ENCODE data around the gene PPARA.

DNA sequence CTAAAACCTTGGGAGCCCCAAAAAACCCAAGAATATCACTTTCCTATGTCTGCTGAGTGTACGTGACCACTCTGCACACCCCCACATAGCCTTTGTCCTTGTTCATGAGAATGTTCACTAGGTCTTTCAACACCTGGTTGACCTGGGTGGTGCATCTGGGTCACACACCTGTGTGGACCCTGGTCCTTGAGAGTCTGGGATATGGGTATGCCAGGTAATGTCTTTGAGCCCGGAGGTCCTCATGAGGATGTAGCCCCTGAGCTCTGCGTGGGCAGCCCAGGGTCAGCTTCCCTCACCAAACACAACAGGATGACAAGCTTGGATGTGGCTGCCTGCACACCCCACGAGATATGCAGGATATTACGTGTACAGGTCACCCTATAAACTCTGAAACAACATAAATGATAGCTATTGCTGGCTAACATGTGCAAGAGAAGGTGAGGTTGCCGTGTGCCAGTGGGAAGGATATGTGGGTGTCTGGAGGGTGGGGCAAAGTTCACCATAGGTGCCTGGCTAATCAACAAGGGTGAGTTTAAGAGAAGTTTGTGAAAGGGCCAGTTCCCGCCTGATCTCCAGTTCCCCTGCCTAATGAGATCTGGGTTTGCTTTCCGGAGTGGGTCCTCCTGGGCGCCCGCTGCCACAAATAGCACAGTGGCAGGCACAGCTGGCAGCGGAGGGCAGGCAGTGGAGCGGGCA is 1.4 kb upstream of the PPARA start:
- TF ChIP-seq, protein P1, sequence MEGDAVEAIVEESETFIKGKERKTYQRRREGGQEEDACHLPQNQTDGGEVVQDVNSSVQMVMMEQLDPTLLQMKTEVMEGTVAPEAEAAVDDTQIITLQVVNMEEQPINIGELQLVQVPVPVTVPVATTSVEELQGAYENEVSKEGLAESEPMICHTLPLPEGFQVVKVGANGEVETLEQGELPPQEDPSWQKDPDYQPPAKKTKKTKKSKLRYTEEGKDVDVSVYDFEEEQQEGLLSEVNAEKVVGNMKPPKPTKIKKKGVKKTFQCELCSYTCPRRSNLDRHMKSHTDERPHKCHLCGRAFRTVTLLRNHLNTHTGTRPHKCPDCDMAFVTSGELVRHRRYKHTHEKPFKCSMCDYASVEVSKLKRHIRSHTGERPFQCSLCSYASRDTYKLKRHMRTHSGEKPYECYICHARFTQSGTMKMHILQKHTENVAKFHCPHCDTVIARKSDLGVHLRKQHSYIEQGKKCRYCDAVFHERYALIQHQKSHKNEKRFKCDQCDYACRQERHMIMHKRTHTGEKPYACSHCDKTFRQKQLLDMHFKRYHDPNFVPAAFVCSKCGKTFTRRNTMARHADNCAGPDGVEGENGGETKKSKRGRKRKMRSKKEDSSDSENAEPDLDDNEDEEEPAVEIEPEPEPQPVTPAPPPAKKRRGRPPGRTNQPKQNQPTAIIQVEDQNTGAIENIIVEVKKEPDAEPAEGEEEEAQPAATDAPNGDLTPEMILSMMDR (IDR thresholded peaks at IDR 0.05) = no peak
- TF ChIP-seq POLR2A (IDR thresholded peaks at IDR 0.05) = no peak
